ENCODE results near the gene CSPG5.

CSPG5 gene

GRCh38 chr3:47578691-47579632 is at the start of gene CSPG5:
TSS of gene CSPG5 (minus strand) at chr3:47578865. CDS start at chr3:47578693, 172 bp downstream.
- DNase-seq: no peak

GRCh38 chr3:47628426-47628825 is 49.8 kb upstream of the CSPG5 start:
- no peak for DNase-seq

GRCh38 chr3:47622671-47623461 is 44.2 kb upstream of the CSPG5 start:
- DNase-seq: no peak

GRCh38 chr3:47617086-47618010 is 38.7 kb upstream of the CSPG5 start:
- DNase-seq: no peak

- no peak for DNase-seq
Measured at GRCh38 chr3:47614788-47615187, 36.1 kb upstream of the CSPG5 start.

- DNase-seq: no peak
Measured at GRCh38 chr3:47613722-47614121, 35.1 kb upstream of the CSPG5 start.

- no peak for DNase-seq
Measured at GRCh38 chr3:47612879-47613278, 34.2 kb upstream of the CSPG5 start.

GRCh38 chr3:47612178-47612577 is 33.5 kb upstream of the CSPG5 start:
- no peak for DNase-seq

- DNase-seq: no peak
Measured at GRCh38 chr3:47611576-47611975, 32.9 kb upstream of the CSPG5 start.

- no peak for DNase-seq
Measured at GRCh38 chr3:47610583-47610982, 31.9 kb upstream of the CSPG5 start.

GRCh38 chr3:47607335-47607734 is 28.7 kb upstream of the CSPG5 start:
- no peak for DNase-seq

- DNase-seq: no peak
Measured at GRCh38 chr3:47606165-47606564, 27.5 kb upstream of the CSPG5 start.

GRCh38 chr3:47605652-47606051 is 27.0 kb upstream of the CSPG5 start:
- DNase-seq: no peak

- no peak for DNase-seq
Measured at GRCh38 chr3:47604145-47604544, 25.5 kb upstream of the CSPG5 start.

- DNase-seq: no peak
Measured at GRCh38 chr3:47603332-47603731, 24.7 kb upstream of the CSPG5 start.

- DNase-seq: no peak
Measured at GRCh38 chr3:47601281-47601680, 22.6 kb upstream of the CSPG5 start.

- DNase-seq: no peak
Measured at GRCh38 chr3:47594792-47595191, 16.1 kb upstream of the CSPG5 start.

GRCh38 chr3:47592066-47592795 is 13.6 kb upstream of the CSPG5 start:
- DNase-seq: no peak

- DNase-seq: no peak
Measured at GRCh38 chr3:47590216-47590615, 11.6 kb upstream of the CSPG5 start.

- no peak for DNase-seq
Measured at GRCh38 chr3:47588587-47588986, 9.9 kb upstream of the CSPG5 start.

- DNase-seq: no peak
Measured at GRCh38 chr3:47588053-47588452, 9.4 kb upstream of the CSPG5 start.

GRCh38 chr3:47586746-47587145 is 8.1 kb upstream of the CSPG5 start:
- no peak for DNase-seq
